ENCODE measurements around the gene HOXA6.

Gene HOXA6

DNA sequence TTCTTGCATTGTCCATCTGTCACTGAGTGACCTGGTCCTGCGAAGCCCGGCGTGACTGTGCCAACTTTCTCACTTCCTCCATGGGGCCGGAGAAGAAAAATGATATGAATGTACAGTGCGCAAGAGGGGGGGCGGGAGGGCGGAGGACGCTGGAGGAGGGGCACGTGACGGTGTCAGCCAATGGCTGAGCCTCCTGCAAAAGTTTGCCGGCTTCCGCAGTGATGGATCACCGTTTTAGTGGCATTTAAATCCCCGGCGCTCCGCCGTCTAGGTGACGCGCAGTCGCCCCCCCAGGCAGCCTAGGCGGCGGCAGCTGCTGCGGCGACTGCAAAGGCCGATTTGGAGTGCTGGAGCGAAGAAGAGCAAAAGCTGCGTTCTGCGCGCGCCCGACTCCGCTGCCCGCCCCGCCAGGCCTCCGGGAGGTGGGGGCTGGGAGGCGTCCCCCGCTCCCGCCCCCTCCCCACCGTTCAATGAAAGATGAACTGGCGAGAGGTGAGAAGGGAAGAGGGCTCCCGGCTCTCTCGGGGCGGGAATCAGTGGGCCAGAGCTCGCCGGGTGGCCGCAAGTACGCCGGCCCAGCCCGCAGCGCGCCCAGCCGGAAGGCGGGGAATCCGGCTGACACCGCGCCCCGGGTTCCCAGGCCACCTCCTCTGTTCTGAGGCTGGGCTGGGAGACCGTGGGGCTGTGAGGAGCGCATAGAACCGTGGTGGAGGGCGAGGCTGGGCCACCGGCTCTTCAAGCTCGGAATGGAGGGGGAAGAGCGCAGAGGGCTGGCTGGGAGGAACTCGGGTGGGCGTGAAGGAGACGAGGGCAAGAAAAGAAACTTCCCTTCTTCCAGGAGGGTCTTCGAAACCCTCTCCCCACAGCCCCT is 51.4 kb downstream of the HOXA6 start, which contains the start of gene HOXA1:
Gene HOXA1, minus strand, starts transcription at position 104 of the 871 bp plus-strand sequence. Its CDS starts 88 bp downstream, at position 16.
- DNase-seq, result peak; percentile 50
